Keratinocyte (primary cell): Measurements from ENCODE around the gene TAF4. TPM values are rescaled to one million over a fixed set of nuclear protein-coding genes. Genes with fewer than 3 reads are reported as not detected.
A peak's percentile ranks its signal among the peaks of the same experiment; 100 is the strongest.

Experiments
- DNase-seq: peaks from one replicate; pipeline ENCODE4 v3.0.0-alpha.2; 2011; ENCODE audit warnings: low read depth, missing footprints, low spot score
- FAIRE-seq: peaks from 2 replicates; lab custom pipeline; 2011; peaks lifted over from hg19 to GRCh38; lab: Jason Lieb, UNC
- H2AFZ ChIP-seq: 2 replicates; pipeline ENCODE4 v1.6.0; 2012; ENCODE audit warnings: low read length, control low read depth, inconsistent platforms; ENCODE audit not compliant: control insufficient read depth
- H3K27ac ChIP-seq: 2 replicates; pipeline ENCODE4 v1.5.1; 2011; ENCODE audit warnings: low read length; ENCODE audit not compliant: control insufficient read depth, insufficient read depth
- H3K27me3 ChIP-seq: 3 replicates; pipeline ENCODE4 v1.6.0; 2011; ENCODE audit warnings: low read length; ENCODE audit not compliant: control insufficient read depth, insufficient read depth; ENCODE audit errors: extremely low read depth
- H3K36me3 ChIP-seq, 2 experiments: 2 replicates in 1 of 2; 3 replicates in 1 of 2; pipeline ENCODE4 v1.5.1; 2011; ENCODE audit warnings: low read length in 2 of 2, mild to moderate bottlenecking in 1 of 2; ENCODE audit not compliant: control insufficient read depth in 2 of 2, insufficient read depth in 2 of 2; ENCODE audit errors: extremely low read depth in 1 of 2
- H3K4me1 ChIP-seq: 3 replicates; pipeline ENCODE4 v1.5.1; 2011; ENCODE audit warnings: low read length; ENCODE audit not compliant: control insufficient read depth, insufficient read depth; ENCODE audit errors: extremely low read depth
- H3K4me2 ChIP-seq: 3 replicates; pipeline ENCODE4 v1.6.0; 2011; ENCODE audit warnings: low read depth, low read length; ENCODE audit not compliant: control insufficient read depth, insufficient read depth; ENCODE audit errors: extremely low read depth
- H3K4me3 ChIP-seq, 3 experiments: fragments of 200-600 bp in 1 of 3; sonication (generic) in 1 of 3; 2 replicates in 2 of 3; 3 replicates in 1 of 3; pipeline ENCODE4 v1.5.1; 2011 to 2016; ENCODE audit warnings: low read length in 3 of 3, mild to moderate bottlenecking in 3 of 3, control low read depth in 2 of 3, inconsistent platforms in 1 of 3, low read depth in 1 of 3, mixed read lengths in 1 of 3, mixed run types in 1 of 3, moderate library complexity in 1 of 3; ENCODE audit not compliant: control insufficient read depth in 2 of 3, insufficient read depth in 2 of 3; ENCODE audit errors: extremely low read depth in 1 of 3
- H3K79me2 ChIP-seq: 2 replicates; pipeline ENCODE4 v1.6.0; 2012; ENCODE audit warnings: low read length; ENCODE audit not compliant: control insufficient read depth, insufficient read depth
- H3K9ac ChIP-seq: 3 replicates; pipeline ENCODE4 v1.6.0; 2011; ENCODE audit warnings: low read length; ENCODE audit not compliant: control insufficient read depth, insufficient read depth; ENCODE audit errors: extremely low read depth
- H3K9me1 ChIP-seq: 3 replicates; pipeline ENCODE4 v1.6.0; 2011; ENCODE audit warnings: low read length; ENCODE audit not compliant: control insufficient read depth, insufficient read depth; ENCODE audit errors: extremely low read depth
- H3K9me3 ChIP-seq: 2 replicates; pipeline ENCODE4 v1.5.1; 2012; ENCODE audit warnings: low read depth, low read length; ENCODE audit not compliant: control insufficient read depth
- H4K20me1 ChIP-seq: 3 replicates; pipeline ENCODE4 v1.6.0; 2011; ENCODE audit warnings: low read length; ENCODE audit not compliant: control insufficient read depth, insufficient read depth; ENCODE audit errors: extremely low read depth
- EZH2 ChIP-seq: IDR thresholded peaks from one replicate; pipeline ENCODE4 v1.6.1; 2012; ENCODE audit warnings: inconsistent platforms, mild to moderate bottlenecking, low read length, moderate library complexity
- dilution Hi-C: fragments of 300-500 bp; cut with MboI; formaldehyde crosslinking; loops from one replicate; pipeline ENCODE4 v1.7.0; 2020; ENCODE audit warnings: low sequenced_read_pairs; ENCODE audit not compliant: extremely low pct_ligation_motif_present
- polyA plus RNA-seq, 5 experiments: library from polyadenylated mRNA; depleted of rRNA in 3 of 5; stranded (reverse) in 3 of 5; stranded (forward) in 1 of 5; unstranded in 1 of 5; fragments of >200 nt; gene quantifications; 1 replicate in 1 of 5; 2 replicates in 3 of 5; 3 replicates in 1 of 5; pipeline versions ENCODE4 v1.2.1 to v1.2.3, GENCODE V29; 2011 to 2012; ENCODE audit warnings: missing spikeins in 2 of 5, low read depth in 1 of 5, low replicate concordance in 1 of 5
- TF ChIP-seq, protein P1 (sequence below), 3 experiments: IDR thresholded peaks in 1 of 3; conservative IDR thresholded peaks in 1 of 3; optimal IDR thresholded peaks in 1 of 3; 2 replicates in 2 of 3; 3 replicates in 1 of 3; pipeline versions ENCODE3 to v1.5.1; 2011; ENCODE audit warnings: low read length in 3 of 3, mild to moderate bottlenecking in 3 of 3, moderate library complexity in 2 of 3, control low read depth in 1 of 3, inconsistent platforms in 1 of 3; ENCODE audit not compliant: insufficient read depth in 2 of 3; ENCODE audit errors: extremely low read depth in 1 of 3

TAF4 gene
- polyA plus RNA-seq, 1 donor (not counting 4 experiments of a cell fraction or from before 2014, with no cell fraction given) = 3.3 TPM

DNA sequence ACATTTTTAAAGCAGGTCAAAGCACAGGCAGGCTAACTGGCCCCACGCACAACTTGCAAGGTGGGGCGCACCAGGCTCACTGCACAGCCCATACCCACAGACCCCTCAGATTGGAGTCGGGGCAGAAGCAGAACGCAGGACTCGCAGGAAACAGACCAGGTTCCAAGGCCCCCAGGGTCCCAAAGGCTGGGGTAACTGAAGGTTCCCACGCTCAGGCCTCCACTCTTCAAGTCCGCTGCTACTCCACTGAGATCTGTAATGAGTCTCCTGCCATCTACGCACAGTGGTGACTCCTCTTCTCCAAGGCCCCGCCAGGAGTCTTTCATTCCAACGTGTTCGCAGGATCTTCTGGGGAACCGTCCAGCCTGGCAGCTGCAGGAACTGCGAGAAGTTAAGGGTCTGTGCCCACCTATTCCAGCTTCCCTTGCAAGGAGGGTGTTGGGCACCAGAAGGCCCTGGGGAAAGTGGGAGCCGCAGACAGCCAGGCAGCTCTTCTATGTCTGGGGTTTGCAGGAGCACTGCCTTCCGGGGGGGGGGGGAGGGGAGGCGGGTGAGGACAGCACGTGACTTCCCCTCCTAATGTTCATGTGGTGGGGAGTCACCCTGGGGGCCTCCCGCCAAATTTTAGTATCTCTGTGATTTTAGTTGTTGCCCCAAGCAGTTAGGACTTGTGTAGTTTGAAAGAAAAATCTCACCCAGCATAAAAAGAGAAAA lies 2.0 kb upstream of the TAF4 start:
- no peaks in the 10 kb centered on the region for H3K9me3 ChIP-seq
- no peaks in the 10 kb centered on the region for H3K9me1 ChIP-seq
- H2AFZ ChIP-seq = no peak overlapping the region
- no peak overlapping the region for H3K4me2 ChIP-seq
- DNase-seq (no peak), FAIRE-seq (no peak)
- no peaks in the 10 kb centered on the region for H3K27me3 ChIP-seq
- no peak overlapping the region for H3K27ac ChIP-seq
- no peaks in the 10 kb centered on the region for H3K36me3 ChIP-seq
- H3K4me1 ChIP-seq = peaks cover 13% of the 10 kb centered on the region
- no peak for TF ChIP-seq EZH2
- TF ChIP-seq, protein P1, sequence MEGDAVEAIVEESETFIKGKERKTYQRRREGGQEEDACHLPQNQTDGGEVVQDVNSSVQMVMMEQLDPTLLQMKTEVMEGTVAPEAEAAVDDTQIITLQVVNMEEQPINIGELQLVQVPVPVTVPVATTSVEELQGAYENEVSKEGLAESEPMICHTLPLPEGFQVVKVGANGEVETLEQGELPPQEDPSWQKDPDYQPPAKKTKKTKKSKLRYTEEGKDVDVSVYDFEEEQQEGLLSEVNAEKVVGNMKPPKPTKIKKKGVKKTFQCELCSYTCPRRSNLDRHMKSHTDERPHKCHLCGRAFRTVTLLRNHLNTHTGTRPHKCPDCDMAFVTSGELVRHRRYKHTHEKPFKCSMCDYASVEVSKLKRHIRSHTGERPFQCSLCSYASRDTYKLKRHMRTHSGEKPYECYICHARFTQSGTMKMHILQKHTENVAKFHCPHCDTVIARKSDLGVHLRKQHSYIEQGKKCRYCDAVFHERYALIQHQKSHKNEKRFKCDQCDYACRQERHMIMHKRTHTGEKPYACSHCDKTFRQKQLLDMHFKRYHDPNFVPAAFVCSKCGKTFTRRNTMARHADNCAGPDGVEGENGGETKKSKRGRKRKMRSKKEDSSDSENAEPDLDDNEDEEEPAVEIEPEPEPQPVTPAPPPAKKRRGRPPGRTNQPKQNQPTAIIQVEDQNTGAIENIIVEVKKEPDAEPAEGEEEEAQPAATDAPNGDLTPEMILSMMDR (optimal IDR thresholded peaks at IDR 0.05 in 1 of 3, IDR thresholded peaks at IDR 0.05 in 1 of 3, conservative IDR thresholded peaks at IDR 0.05 in 1 of 3; ENCODE audit: extremely low read depth in 1 of 3, insufficient read depth in 2 of 3, low read length in 3 of 3) = no peak
- peaks cover 12% of the 10 kb centered on the region for H3K79me2 ChIP-seq
- no peaks in the 10 kb centered on the region for H4K20me1 ChIP-seq
- no peak overlapping the region for H3K4me3 ChIP-seq
- H3K9ac ChIP-seq = no peak overlapping the region
- dilution Hi-C loops = no loop called here

DNA sequence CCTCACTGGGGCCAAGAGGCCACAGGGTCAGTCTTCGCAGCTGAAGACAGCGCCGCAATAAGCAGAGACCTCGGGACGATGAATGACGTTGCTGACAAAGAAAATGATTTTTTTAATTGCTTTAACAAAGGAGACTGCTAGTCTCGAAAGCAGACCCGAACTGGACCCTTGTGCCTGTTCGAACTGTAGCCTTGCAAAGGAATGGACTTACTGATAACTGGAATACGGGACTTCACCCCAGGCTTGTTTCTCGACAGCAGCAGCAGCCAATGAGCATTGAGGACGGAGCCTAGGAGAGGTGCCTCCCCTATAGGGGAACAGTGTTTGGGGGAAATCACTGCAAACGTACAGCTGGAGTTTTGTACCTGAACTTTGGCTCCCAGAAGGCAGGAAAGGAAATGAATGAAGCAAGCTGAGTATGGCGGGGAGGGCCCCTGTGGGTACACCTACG lies 1.3 kb upstream of the TAF4 start:
- Histone ChIP-seq H3K36me3 (no peaks in the 10 kb centered on the region), H3K9me1 (no peaks in the 10 kb centered on the region), H3K4me3 (peak overlapping the region in 2 of 3 experiments; percentile 72 to 74), H3K9ac (peak overlapping the region; percentile 83), H3K4me1 (peaks cover 13% of the 10 kb centered on the region), H4K20me1 (no peaks in the 10 kb centered on the region), H2AFZ (peak overlapping the region; percentile 83), H3K79me2 (peaks cover 16% of the 10 kb centered on the region), H3K4me2 (peak overlapping the region; percentile 97), H3K9me3 (no peaks in the 10 kb centered on the region), H3K27ac (no peak overlapping the region), H3K27me3 (no peaks in the 10 kb centered on the region)
- DNase-seq (no peak), FAIRE-seq (peak; percentile 9)
- no peak for TF ChIP-seq EZH2
- TF ChIP-seq, protein P1 (optimal IDR thresholded peaks at IDR 0.05 in 1 of 3, IDR thresholded peaks at IDR 0.05 in 1 of 3, conservative IDR thresholded peaks at IDR 0.05 in 1 of 3; ENCODE audit: extremely low read depth in 1 of 3, insufficient read depth in 2 of 3, low read length in 3 of 3) = no peak
- dilution Hi-C loops = no loop called here
